HPDE6-E6E7 (cell line): Measurements from ENCODE around the gene ATXN7L1.
"Not testable (repeated sequence)": the region's sequence is repeated elsewhere in the genome, so short reads cannot be mapped to it uniquely, and the experiment has no call there.

Experiments used
- DNase-seq: peaks from one replicate; pipeline ENCODE4 v3.0.0; 2011; ENCODE audit warnings: missing footprints; ENCODE audit errors: extremely low spot score

The ATXN7L1 gene

DNA sequence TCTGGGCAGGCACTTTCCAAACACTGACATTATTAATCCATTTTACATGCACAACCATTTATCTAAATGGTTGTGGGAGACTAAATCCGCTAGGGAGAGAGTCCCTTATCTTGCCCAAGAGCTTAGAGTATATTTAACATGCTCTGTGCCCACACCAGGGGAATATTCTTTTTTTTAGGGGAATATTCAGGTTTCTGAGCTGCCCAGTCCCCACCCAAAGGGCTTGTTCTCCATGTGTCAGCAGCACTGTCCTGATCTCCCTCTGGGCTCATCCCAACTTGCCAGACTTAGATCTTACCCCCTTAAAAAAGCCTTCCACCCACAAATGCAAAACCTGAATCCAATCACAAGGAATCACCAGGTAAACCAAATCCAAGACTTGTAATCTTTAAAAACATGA is 132.1 kb downstream of the ATXN7L1 start:
- DNase-seq, result no peak

DNA sequence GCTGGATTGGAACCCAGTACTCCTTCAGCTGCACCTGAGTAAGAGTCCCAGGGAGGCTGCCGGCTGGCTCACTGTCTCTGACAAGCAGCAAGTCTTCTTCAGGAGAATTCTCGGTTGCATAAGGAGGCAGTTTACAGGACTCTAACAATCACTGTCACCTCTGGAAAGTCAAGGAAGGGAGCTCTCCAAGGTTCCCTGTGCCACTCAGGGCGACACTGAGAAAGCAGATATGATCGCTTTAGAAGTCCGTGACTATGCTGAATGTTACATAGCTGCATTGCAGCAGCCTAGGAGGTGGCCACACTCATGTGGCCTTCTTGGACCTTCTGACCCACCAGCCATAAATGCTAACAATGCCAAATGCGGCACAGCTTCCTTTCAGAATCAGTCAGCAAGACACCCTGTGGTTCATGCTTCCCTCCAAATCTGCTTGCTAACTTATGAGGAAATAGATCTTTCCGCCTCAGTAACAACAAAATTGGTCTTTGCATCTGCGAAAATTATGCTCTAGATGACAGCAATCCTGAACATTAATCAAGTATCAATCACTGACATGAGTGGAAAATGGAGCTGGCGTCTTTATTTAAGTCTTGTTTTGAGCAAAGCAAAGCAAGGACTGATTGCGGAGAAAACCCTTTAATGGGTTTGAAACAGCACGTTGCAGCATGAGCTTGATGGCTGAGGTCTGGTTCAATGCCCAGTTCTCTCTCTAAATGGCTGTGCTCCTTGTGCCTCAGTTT is 132.9 kb downstream of the ATXN7L1 start:
- no peak for DNase-seq

DNA sequence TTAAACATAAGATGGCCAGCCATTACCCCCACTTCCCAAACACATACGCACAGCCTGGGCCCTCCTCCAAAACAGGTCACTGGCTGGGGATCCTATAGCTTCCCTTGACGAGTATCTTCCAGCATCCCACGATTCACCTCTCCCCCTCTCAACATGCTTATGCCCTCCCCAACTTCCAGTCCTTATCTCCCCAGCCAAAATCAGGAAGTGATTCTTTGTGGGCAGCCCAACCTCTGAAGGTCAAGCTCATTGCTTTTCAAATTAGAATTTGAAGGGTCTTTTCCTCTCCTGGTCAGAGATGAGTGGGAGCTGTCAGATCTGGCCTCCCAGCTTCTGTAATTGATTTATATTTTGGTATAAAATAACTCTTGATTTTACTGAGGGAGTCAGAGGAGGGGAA is 133.6 kb downstream of the ATXN7L1 start:
- no peak for DNase-seq

DNA sequence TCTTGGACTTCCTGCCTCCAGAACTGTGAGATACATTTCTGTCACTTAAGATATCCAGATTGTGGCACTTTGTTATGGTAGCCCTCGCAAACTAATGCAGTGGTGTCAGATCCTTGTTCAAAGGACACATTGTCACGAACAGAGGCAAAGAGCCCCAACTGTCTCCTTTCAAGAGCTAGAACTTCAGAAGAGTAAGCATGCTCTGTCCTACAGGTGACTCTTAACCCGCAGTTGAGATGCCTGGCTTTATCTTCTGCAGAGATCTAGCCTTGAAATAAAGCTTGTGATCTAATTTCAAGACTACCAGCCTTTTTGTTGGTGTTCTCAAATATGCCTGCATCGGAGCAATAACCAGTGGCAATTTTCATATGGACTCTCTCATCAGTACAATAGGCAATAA is 134.4 kb downstream of the ATXN7L1 start:
- no peak for DNase-seq

DNA sequence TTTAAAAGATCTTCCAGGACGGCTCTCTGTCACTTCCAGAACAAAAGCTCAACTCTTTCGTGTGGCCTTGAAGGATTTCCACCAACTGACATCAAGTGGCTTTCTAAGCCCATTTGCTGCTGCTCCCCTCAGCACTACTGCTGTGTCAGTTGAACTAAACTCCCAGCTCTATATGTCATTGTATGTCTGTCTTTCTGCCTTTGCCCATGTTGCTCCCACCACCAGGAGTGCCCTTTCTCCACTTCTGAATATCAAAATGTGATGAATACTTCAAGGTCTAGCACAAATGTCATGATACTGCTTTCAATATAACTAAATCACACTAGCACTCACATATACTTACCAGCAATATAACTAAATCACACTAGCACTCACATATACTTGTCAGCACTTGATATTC is 138.3 kb downstream of the ATXN7L1 start:
- no peak for DNase-seq

DNA sequence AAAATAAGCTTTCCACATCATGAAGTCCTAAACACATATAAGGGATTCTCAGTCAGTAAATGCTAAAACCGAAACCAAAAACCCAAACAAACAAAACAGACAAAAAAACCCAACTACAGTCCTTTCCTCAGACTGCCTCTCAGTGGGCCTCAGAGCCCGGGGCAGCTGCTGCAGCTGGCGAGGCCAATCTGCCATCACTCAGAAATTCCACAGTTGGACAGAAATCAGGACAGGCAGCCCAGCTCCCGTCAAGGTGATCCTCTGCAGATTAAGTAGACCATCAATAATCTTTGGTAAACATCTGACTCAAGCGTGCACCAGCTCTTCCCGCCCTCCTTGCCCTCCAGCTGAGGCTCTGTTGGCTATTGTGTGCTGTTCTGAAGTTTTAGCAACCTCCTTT is 142.2 kb downstream of the ATXN7L1 start:
- no peak for DNase-seq

DNA sequence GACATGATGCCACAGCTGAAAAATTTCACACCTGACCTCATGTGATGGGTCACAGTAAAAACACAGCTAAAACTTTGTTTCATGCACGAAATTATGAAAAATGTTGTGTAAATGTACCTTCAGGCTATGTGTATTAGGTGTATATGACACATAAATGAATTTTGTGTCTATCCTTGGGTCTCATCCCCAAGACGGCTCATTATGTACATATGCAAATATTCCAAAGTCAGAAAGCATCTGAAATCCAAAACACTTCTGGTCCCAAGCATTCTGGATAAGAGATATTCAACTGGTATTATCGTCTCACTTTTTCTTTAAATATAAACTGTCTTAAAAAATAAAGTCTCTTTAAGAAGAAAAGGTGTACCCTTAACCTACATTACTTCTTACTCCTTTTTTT is 145.4 kb downstream of the ATXN7L1 start:
- no peak for DNase-seq

DNA sequence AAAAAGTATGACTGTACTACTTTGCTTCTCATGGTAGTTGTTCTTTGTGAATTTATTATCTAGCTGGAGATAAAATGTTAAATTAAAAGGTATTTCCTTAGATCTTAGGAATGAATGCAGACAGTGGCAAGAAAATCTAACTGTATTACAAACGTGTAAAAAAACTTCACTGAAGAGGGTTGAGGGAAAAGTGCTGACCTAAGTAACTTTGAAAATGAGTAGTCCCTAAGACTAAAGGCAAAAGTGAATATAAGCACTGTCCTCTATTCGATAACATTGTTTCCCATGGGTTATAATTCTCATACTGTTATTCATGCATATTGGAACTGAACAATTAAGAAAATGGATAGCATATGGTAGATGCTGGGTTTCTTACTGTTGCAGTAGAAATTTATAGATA is 148.4 kb downstream of the ATXN7L1 start:
- no peak for DNase-seq

DNA sequence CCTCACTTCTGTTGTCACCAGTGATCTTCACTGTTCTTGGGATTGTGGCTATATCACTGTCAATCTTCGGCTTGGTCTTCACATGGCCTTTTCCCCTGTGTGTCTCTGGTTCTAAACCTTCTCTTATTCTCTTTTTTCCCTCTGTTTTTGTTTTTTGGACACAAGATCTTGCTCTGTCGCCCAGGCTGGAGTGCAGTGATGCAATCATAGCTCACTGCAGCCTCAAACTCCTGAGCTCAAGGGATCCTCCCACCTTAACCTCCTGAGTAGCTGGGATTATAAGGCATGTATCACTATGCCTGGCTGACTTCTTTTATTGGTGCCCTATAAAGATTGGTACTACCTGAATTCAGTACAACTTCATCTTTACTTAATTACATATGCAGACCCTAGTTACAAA is 151.7 kb downstream of the ATXN7L1 start:
- no peak for DNase-seq

DNA sequence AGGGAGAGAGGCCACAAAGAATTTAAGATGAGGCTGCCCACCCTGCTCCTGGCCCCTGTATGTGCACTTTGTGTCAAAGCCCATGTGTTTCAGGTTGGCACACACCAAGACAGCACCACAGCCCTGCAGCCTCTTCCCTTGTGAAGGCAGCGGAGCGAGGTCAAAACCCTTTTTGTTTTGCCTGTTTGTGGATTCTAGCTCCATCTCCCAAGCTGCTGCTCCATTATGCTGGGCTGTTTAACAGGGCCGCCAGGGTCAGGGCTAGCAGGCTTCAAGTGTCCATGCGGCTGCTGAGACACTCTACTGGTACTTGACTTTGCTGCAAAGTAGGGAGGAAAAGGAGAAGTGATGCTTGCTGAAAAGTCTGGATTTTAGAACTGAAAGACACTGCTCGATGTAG is 152.8 kb downstream of the ATXN7L1 start:
- no peak for DNase-seq

DNA sequence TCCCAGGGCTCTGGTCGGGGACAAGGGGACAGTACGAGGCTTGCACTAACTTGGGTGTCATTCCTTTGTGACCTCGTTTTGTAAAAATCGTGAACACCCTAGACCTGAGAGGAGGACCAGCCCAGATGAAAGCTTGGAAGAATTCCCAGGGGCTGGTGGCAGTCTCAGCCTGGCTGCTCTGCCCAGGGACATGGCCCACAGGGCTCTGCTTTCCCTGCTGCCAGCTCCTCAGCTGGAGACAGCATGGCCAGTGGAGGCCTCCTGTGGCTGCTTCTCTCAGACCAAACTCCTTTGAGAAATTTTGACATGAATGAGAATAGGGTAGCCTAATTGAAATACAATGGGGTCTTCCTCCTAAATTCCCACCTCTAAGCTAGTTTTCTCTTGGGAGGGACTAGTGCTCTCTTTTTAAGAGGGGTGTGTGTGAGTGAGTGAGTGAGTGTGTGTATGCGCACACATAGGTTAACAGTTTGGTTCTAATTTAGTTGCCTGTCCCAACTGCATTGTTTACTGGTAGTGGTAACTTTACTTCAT is 154.8 kb downstream of the ATXN7L1 start:
- no peak for DNase-seq

DNA sequence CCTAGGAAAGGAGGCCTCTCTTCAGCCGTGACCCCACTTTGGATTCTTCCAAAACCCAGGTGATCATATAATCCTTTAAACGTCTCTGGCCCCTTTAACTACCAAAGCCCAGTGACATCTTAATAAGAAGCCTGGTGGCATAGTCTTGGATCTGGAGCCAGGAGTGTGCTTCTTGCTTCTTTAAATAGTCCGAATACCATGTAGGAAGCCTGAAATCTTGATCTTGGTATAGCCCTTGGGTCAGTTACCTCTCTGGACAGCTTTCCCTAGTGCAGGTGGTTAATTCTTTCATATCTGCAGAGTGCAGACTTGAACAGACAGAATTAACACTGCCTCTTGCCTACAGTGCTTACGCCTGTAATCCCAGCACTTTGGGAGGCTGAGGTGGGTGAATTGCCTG is 156.5 kb downstream of the ATXN7L1 start:
- DNase-seq, result no peak

DNA sequence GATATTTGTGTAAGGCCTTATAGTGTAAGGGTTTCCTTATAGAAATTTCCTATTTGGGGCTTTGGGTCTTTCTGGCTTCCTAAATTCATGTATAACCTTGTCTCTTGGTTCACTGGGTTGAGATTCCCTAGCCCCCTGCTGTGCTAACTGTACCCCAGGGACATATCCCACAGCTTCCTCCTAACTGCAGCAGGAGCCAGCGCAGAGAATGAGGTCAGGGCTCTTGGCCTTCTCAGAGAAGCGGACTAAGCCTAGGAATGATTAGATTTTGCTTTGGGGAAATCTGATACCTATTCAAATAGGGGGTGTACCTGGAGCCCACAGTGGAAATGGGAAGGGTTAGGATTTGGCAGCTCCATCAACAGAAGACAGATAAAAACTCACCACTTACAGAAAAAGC is 157.0 kb downstream of the ATXN7L1 start:
- DNase-seq, result no peak

DNA sequence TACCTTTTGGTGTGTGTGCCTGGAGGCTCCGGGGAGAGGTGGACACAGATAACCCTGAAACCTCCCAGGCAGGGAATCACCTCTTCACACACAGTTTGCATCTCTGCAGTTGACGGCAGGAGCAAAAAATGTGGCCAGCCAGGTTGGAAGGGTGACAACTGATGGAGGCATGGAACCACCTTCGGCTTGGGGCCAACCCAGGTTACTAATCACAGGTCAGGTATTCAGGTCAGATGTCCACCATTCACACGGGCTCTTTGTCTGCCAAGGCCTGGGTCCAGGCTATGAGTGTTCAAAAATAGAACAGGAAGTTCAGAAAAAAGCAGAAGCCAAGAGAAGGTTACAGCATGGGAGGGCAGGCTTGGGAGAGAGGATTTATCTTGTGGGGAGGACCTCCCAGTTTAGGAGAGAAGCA is 157.9 kb downstream of the ATXN7L1 start:
- DNase-seq, result no peak

DNA sequence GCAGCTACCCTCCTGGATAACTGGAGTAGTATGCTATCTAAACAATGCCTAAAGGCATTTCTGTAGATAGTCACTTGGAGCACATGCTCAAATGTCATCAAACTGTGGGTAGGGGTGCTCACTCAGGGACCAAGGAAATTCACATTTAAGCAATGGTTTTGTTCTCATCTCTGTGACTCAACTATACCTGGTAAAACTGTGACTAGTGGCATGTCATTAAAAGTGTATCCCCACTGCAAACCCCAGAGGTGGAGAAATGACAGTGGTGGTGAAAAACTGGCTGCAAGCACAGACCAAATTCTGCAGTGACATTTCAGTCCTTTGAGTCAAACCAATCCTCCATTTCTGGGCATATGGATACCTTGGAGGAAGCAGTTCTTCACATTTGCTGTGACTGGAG is 160.9 kb downstream of the ATXN7L1 start:
- DNase-seq, result no peak

DNA sequence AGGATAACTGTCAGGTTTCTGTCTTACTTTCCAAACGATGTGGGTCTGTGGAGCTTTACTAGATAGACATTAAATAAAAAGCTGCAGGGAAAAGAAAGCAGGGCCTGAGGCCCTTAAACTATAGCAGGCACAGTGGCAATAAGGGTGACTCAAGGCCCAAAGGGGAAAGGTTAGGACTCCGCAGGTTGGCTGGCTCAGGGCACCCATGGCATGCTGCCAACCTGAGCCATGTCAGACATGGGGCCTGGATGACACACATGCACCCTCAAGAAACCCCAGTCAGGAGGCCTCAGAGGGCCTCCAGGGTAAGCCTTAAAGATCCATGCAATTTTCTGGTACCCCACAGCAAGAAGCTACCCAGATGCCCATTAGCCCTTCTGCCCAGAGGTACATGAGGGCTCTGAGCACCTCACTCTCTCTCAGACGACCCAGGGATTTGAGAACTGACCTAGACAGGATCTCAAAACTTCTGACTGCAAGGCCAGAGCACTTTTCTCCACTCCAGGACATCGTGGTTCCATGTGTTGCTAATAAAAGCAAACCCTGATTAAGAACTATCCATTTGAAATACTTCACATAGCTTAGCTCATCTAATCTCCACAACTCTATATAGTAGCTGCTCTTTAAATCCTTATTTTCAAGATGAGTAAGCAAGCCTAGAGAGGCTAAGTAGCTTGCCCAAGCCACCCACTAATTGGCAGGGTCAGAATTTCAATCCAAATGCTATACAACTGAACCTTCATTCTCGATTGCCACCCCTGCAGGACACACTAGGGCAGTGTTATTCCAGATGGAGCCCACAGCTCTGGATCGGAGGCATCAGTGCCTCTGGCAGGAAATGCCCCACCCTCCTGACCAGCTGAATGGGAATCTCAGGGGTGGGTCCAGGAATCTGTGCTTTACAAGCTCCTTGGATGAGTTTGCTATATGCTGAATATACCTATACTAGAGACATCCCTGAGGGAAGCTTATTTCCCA is 162.6 kb downstream of the ATXN7L1 start:
- no peak for DNase-seq

DNA sequence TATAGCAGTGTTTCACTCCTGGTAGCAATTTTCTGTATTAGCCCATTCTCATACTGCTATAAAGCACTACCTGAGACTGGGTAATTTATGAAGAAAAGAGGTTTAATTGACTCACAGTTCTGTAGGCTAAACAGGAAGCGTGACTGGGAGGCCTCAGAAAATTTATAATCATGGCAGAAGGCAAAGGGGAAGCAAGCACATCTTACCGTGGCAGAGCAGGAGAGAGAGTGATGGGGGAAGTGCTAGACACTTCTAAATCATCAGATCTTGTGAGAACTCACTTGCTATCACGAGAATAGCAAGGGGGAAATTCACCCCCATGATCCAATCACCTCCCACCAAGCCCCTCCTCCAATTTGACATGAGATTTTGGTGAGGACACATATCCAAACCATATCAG is 163.5 kb downstream of the ATXN7L1 start:
- DNase-seq, result no peak

DNA sequence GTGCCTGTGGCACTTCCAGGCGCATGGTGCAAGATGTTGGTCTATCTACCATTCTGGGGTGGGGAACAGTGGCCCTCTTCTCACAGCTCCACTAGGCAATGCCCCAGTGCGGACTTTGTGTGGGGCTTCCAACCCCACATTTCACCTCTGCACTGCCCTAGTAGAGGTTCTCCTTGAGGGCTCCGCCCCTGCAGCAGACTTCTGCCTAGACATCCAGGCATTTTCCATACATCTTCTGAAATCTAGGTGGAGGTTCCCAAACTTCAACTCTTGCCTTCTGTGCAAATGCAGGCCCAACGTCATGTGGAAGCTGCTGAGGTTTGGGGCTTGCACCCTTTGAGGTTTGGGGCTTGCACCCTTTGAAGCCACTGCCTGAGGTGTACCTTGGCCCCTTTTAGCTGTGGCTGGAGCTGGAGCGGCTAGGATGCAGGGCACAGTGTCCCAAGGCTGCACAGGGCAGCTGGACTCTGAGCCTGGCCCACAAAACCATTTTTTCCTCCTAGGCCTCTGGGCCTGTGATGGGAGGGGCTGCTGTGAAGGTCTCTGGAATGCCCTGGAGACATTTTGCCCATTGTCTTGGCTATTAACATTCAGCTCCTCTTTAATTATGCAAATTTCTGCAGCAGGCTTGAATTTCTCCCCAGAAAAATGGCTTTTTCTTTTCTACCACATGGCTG is 164.5 kb downstream of the ATXN7L1 start:
- DNase-seq, result no peak

DNA sequence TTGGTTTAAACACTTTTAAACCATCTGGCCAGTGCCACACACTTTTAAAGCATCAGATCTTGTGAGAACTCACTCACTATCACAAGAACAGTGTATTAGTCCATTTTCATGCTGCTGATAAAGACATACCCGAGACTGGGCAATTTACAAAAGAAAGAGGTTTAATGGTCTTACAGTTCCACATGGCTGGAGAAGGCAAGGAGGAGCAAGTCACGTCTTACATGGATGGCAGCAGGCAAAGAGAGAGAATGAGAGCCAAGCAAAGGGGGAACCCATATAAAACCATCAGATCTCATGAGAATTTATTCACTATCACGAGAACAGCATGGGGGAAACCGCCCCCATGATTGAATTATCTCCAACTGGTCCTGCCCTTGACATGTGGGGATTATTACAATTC is 165.7 kb downstream of the ATXN7L1 start:
- not testable (repeated sequence) for DNase-seq

DNA sequence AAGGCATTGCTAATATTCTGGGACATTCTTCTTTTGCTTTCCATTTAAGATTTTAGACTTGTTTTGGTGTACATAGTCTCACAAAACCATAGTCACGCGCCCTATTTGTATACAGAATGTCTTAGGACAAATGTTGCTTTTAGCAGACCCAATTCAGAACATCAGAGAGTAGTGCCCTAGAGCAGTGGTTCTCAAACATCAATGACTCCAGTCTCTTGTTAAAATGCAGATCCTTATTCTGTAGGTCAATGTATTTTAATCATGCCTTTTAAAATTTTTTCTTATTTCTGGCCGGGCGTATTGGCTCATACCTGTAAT is 167.7 kb downstream of the ATXN7L1 start:
- DNase-seq, result no peak

DNA sequence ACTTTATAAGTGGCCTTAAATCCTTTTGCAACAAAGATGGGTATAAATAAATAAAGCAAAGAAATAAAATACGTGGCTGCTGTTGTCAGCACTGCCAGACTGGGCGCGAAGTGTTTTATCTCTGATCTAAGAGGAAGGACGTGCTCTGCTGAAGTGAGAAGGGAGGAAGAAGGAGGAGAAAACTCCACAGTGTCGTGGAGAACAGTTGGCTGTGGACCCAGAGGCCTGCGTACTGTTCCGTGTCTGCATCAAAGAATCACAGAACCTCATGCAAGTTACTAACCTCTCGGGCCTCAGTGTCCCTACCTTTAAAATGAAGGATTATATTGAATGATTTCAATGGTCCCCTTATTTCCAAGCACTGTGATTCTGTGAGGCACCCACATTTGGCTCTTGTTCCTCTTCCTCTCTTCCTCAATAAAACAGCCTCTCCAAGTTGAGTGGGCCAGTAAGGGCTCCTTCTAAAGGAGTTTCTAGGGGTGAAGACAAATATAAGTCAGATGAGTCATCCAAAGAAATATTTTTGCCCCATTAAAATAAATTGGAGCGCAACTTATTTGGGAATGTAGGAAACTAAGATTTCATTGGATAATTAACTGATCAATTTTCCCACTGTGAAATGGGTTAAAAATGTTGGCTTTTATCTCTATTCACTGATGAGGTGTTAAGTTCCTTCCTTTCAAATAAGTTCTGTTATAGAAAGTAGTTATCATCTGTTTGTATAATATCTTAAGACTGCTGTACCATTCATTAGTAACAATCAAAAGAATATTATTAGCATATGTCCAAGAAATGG is 168.2 kb downstream of the ATXN7L1 start:
- no peak for DNase-seq

DNA sequence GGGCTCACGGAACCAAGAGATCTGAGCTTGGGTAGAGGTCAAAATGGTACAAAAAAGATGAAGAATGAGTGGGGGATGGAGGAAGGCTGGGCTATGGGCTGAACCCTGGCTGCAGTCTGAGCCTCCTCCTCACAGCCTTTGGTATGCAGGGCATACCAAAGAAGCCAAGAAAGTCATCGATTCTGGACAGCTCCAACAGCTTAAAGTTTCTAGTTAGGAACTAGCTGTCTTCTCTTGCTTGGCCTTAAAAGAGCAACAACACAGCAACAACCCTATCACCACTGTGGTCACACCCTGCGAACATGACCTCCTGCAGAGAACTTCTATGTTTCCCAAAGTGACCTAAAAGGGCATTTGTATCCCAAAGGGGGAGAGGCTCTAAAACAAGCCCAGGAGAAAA is 169.0 kb downstream of the ATXN7L1 start:
- DNase-seq, result no peak
